HG02763 (cell line): ENCODE results near the gene RPS6KB2.
A peak's percentile ranks its signal among the peaks of the same experiment; 100 is the strongest.
"Not testable (repeated sequence)": the region's sequence is repeated elsewhere in the genome, so short reads cannot be mapped to it uniquely, and the experiment has no call there.

Experiments used
- ATAC-seq: cut with Tn5 transposase; IDR thresholded peaks from one replicate; pipeline ENCODE4 v1.9.1; 2021; ENCODE audit warnings: mild to moderate bottlenecking, moderate library complexity; ENCODE audit not compliant: unreplicated experiment

Gene RPS6KB2

DNA sequence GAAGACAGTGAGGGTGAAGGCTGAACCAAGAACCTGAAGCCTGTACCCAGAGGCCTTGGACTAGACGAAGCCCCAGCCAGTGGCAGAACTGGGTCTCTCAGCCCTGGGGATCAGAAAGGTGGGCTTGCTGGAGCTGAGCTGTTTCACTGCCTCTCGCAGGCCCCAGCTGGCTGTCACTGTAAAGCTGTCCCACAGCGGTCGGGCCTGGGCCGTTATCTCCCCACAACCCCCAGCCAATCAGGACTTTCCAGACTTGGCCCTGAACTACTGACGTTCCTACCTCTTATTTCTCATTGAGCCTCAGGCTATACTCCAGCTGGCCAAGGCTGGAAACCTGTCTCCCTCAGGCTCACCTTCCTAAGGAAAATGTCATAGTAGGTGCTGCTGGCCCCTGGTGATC is 30.8 kb upstream of the RPS6KB2 start:
- ATAC-seq = no peak

DNA sequence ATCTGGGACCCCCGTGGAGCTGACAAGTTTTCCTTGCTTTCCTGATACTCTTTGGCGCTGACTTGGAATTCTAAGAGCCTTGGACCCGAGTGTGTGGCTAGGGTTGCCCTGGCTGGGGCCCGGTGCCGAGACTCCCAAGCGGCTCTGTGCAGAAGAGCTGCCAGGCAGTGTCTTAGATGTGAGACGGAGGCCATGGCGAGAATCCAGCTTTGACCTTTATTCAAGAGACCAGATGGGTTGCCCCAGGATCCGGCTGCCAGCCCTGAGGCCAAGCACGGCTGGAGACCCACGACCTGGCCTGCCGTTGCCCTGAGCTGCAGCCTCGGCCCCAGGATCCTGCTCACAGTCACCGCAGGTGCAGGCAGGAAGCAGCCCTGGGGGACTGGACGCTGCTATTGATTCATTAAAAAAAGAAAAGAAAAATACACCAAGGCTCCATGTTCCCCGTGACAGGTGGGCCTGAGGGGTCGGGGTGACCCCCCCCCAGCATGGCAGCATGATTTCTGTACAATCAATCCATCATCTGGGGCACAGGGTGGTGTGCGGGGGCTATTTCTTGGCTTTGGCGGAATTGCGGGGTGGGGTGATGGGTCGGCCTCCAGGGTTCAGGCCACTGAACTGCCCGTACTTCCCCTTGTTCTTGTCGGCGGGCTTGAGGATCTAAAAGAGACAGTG is 30.2 kb upstream of the RPS6KB2 start:
- no peak for ATAC-seq

DNA sequence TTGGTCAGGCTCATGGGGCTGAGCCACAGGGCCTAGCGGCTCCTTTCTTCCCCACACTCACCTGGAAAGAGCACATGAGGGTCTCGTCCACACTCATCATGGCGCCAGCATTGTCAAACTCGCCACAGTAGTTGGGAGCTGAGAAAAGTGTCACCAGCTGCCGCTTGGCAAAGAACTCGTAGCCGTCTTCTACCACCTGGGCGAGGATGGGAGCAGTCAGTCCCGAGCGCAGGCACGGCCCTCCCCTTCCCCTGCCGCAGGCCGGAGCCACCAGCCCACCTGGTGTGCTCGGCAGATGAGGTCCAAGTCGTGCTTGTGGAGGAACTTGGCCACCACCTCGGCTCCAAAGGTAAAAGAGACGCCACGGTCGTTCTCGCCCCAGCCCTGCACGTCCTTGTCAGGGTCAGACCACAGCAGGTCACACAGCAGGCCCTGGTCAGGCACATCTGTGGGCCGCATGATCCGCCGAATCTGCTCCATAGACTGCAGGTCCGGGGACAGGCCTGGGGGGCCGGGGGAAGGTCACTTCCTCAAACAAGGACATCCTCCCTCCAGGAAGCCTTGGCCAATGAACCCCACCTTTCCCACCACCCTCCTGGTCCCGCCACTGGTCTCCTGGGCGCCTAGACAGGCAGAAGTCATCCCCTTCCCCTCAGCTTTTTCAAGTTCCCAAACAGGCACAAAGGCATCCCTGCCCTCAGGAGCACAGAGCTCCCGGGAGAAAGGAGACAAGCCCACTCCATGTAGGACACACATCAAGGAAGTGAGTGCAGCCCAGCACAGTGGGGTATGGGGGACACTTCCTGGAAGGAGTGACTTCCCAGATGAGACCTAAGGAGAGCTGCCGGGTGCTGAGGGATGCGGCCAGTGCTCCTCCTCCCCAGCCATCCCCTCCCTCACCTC is 29.4 kb upstream of the RPS6KB2 start:
- no peak for ATAC-seq

DNA sequence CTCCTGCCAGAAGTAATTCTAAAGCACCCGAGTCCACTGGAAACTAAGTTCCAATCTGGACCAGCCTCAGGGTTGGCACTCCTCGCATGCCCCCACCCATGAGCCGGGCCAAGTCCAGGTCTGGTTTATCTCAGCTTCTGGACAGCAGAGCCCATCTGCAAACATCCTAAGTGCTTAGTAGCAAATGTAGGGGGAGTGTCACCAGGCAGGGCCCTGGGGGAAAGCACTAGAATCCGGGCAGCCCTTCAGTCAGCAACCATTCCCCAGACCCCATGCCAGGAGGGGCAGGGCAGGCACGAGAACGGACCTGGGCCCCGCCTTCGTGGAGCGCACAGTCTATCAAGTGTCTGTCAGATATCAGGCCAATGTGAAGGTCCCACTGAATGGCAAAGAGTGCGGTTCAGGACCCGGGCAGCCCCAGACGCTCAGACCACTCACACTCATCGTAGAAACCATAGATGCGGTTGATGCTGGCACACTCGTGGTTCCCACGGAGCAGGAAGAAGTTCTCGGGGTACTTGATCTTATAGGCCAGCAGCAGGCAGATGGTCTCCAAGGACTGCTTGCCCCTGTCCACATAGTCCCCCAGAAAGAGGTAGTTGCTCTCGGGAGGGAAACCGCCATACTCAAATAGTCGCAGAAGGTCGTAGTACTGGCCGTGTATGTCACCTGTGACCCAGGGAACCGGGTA is 27.9 kb upstream of the RPS6KB2 start:
- no peak for ATAC-seq

DNA sequence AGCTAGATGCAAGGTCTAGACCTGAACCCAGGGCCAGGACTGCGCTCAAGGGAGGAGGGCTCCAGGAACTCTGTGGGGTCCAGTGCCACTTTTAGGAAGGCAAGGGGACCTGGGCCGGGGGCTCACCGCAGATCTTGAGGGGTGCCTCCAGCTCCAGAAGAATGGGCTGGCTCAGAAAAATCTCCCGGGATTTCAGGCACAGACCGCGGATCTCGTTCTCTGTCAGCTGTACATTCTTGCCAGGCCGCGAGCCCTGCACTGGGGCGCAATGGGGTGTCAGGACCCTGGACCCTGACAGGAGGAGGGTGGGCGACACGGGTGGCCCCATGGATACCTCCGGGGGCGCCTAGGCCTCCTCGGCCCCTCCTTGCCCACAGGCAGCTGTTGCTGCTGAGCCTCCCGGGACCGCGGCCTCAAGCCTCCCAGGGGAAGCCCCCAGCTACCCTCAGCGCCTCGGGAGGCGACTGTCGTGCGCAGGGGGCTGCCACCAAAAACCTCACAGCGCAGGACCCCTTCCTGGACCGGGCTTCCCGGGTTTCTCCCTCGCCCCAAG is 27.3 kb upstream of the RPS6KB2 start:
- ATAC-seq = peak; percentile 8

DNA sequence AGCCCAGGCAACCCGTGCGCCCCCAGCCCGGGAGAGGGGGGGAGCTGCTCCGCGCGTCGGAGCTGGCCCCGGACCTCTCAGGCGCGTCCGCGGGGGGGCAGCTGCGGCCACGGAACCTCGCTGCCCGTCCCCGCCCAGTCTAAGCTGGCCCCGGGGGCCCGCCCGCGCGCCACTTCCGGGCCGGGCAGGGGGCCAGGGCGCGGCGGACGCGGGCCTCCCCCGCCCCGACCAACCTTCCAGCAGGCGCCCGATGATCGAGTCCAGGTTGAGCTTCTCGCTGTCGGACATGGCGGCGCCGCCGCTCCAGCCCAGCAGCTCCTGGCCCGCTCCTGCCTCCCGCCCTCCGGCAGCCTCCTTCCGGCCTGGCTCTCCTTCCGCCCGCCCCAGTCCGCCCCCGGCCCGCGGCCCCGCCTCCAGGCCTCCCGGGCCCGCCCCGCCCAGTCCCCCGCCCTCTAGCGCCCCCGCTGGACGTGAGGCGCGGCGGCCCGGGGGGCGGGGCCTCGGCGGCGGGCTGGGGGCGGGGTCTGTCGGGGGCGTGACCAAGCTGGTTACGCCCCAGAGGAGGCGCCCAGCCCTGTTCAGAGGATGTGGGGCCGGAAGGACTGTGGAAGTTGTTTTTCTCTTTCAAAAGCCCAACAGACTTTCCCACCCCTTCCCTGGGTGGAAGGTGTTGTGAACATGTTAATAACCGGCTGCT is 26.7 kb upstream of the RPS6KB2 start, which contains the start of gene PPP1CA:
Gene PPP1CA, minus strand, starts transcription at position 364 of the 697 bp plus-strand sequence. Its CDS starts 76 bp downstream, at position 288.
- ATAC-seq = peak; percentile 67

DNA sequence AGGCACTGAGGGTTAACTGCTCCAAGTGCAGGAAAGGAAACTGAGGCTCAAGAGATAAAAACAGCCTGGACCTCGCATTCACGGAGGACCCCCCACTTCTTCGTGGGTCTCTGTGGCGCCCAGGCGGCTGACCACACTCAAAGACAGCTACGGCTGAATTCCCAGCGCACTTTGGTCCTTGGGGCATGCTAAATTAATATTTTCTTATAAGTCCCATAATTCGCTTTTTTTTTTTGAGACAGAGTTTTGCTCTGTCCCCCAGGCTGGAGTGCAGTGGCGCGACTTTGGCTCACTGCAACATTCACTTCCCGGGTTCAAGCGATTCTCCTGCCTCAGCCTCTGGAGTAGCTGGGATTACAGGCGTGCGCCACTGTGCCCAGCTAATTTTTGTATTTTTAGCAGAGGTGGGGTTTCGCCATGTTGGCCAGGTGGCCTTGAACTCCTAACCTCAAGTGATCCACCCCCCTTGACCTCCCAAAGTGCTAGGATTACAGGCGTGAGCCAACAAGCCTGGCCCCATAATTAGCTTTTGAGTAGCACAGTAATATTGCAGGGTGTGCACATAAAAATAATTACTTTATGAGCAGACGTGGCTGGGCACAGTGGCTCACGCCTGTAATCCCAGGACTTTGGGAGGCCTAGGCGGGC is 26.0 kb upstream of the RPS6KB2 start:
- ATAC-seq = not testable (repeated sequence)

DNA sequence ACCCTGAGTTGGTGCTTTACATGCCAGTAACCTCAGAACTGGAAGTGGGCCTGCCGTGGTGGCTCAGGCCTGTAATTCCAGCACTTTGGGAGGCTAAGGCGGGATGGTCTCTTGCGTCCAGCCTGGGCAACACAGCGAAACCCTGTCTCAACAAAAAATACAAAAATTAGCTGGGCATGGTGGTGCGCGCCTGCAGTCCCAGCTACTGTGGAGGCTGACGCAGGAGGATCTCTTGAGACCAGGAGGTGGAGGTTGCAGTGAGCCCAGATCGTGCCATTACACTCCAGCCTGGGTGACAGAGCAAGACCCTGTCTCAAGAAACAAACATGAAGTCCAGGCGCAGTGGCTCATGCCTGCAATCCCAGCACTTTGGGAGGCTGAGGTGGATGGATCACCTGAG is 25.2 kb upstream of the RPS6KB2 start:
- ATAC-seq = not testable (repeated sequence)

DNA sequence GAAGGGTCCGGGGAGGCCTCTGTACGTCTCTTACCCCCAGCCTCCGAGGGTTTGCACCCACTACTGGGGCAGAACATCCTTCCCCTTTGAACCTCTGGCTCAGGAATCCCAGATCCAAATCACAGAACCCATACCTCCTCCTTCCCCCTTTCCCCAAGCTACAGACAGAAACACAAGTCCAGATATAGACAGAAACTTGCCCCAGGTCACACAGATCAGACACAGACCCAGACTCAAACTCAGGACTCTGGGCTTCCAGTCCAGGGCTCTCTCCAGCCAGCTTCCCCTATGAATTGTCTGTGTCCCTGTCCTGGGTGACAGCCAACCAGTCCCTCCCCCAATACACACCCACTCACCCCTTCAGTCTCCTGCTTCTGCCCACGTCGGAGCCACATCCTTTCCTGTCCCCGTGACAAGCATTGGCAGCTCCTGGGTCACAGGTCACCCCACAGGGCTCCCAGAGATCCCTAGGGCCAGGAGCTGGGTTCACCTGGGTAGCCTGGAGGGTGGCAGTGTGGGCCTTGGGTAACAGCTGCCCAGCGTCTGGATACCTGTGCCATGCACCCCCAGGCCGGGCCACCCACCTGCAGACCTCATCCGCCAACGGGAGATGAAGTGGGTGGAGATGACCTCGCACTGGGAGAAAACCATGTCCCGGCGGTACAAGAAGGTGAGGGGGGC is 23.6 kb upstream of the RPS6KB2 start:
- no peak for ATAC-seq

DNA sequence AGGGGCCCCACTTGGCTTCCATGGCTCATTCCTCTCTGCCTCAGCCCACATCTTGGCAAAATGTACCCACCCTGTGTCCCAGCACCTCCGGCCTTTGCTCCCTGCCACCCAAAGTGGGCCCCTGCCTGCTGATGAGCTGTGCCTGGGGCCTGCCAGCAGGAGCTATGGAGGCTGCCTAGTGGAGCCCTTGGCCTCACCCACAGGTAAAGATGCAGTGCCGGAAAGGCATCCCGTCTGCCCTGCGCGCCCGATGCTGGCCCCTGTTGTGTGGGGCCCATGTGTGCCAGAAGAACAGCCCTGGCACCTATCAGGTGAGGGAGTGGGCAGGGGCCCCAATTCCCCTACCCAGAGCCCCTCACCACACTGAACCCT is 23.1 kb upstream of the RPS6KB2 start:
- no peak for ATAC-seq

DNA sequence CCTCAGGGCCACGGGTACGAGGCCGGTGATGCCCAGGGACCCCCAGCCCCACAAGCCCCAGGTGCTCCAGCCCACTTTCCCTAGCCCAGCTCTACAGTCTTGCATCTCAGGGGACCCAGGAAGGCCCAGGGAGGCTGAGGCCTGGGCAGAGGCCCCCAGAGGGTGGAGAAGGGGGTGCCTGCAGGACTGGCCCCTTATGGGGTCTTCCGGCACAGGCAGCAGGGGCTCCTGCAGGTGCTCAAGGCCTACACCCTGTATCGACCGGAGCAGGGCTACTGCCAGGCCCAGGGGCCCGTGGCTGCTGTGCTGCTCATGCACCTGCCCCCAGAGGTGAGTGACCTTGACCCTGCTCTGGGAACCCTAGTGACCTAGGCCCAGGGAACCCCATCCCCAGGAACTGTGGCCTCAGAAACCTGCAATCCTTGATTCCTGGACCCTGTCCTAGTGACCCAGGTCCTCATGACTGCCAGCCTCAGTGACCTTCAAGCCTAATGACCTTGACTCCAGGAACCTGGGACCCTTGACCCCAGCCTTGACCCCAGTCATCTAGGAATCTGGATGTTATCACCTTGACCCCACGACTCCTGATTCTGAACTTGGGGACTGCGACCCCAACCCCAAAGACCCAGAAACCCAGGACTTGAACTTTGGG is 22.5 kb upstream of the RPS6KB2 start:
- ATAC-seq = no peak

DNA sequence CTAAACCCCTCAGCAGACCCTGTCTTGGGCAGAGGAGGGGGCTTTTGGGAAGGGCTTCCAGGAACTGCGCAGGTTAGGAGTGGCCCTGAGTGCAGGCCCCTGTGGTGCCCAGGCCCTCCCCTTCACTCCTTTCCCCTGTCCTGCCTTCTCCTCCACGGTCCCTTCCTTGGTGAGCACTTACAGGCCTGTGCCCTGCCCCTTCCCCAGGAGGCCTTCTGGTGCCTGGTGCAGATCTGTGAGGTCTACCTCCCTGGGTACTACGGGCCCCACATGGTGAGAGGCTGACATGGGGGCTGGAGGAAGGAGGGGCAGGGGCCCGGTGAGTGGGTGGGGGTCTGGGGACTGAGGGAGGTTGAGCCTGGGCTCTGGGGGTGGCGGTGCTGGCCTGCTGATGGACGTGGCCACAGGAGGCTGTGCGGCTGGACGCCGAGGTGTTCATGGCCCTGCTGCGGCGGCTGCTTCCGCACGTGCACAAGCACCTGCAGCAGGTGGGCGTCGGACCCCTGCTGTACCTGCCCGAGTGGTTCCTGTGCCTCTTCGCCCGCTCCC is 21.8 kb upstream of the RPS6KB2 start:
- ATAC-seq = no peak

DNA sequence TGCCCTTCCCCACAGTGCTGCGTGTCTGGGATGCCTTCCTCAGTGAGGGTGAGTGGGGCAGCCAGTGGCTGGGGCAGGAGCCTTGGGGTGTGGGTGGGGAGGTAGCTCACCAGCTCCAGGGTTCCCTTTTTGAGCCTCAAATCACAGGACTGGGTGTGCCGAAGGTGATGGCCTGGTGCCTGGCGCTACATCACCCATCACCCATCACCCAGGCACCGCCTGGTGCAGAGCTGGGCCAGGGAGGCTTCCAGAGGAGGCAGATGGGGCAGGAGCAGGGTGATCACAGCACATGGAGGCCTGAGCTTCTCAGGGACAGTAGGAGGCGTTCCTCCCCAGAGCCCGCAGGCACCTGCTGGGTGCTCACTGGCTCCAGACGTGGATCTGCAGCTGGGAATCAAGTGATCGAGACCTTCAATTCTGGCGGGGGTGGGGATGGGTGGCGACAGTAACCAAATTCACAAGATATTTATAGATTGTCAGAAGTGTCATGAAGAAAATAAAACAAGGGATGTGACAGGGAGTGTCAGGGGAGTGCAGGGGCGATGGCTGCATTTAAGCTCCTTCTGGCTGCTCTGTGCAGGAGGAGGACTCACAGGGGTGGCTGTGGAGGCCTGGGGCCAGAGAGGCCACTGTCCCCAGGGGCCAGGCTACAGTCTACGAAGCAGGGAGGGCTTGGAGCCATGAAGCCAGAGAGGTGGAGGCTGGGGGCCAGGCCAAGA is 21.2 kb upstream of the RPS6KB2 start:
- ATAC-seq = no peak

DNA sequence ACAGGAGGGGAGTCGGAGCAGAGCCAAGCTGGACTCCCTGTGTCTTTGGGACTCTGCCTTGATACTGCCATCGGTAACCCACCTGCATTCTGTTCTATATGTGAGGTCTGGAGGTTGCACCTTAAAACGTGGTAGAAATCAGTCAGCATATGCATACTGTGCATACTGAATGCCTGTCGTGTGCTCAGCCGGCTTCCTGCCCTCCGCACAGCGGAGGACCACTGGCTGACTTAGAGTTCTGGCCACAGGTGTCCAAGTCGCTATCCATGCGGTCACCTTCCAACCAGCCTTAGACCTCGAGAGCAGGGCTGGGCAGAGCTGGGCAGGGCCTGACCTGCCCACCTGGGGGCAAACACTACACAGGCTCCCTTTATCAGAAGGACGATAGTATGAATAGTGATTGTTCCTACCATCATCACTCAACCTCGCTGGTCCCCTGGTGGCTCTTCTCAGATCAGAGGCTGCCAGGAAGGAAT is 20.6 kb upstream of the RPS6KB2 start:
- no peak for ATAC-seq

DNA sequence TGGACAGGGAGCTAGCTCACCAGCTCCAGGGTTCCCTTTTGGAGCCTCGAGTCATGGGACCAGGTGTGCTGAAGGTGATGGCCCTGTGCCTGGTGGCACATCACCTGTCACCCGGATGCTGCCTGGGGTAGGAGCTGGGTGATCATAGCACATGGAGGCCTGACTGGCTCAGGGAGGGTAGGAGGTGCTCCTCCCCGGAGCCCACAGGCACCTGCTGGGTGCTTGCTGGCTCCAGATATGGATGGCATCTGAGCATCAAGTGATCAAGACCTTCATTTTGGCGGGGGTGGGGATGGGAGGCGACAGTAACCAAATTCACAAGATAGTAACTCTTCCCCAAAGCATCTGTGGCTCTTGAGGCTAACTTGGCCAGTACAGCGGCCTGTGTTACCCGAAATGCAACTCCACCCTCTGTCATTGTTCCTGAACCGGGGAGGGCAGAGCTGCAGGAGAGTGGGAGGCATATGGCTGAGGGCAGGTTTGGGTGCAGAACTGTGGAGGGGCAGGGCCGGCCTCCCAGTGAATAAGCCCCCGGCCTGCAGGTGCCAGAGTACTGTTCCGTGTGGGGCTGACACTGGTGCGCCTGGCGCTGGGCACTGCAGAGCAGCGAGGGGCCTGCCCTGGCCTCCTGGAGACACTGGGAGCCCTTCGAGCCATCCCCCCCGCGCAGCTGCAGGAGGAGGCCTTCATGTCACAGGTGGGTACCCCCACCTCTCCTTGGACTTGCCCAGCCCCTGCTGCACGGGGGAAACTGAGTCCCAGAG is 19.7 kb upstream of the RPS6KB2 start:
- no peak for ATAC-seq

DNA sequence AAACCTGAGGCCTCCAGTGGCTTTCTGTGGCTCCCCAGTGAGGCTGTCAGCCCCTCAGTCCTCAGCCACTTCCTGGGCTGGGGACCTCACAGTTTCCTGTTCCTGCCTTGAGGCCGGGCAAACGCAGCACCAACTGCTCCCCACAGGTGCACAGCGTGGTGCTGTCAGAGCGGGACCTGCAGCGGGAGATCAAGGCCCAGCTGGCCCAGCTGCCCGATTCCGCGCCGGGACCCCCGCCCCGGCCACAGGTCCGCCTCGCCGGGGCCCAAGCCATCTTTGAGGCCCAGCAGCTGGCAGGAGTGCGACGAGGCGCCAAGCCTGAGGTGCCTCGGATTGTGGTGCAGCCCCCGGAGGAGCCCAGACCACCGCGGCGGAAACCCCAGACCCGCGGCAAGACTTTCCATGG is 19.0 kb upstream of the RPS6KB2 start:
- peak; percentile 36 for ATAC-seq

DNA sequence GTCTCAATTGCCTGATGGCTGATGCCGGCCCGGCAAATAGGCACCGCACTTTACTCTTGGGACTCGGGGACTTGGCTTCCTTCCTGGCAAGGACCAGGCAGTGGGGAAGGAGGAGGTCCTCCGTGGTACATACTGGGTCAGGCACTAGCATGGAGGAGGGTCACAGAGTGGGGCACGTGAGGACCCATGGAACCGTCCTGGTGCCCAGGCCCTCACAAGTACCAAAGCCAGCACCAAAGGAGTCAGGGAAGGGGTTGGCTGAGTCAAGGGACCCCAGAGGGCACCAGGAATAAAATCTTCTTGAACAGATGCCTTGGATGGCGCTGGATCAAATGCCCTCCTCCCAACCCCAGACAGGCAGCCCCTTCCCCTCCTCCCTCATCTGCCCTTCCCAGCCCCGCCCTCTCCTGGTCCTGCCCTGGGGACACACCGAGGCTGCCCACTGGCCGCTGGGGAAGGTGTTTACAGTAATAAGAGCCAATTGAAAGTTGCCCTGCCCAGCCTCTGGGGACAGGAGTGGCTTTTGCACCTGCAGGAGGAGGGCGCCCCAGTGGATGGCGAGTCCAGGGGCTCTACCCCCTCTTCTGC is 18.4 kb upstream of the RPS6KB2 start:
- no peak for ATAC-seq
